ENCODE results near the gene SELENON.

Gene SELENON

GRCh38 chr1:25810341-25811299 lies 10.6 kb downstream of the SELENON start:
- DNase-seq (ENCODE audit: low read depth): no peak

- no peak for DNase-seq (ENCODE audit: low read depth)
Measured at GRCh38 chr1:25811384-25812082, 11.5 kb downstream of the SELENON start.

- no peak for DNase-seq (ENCODE audit: low read depth)
Measured at GRCh38 chr1:25813071-25813733, 13.2 kb downstream of the SELENON start.

DNA sequence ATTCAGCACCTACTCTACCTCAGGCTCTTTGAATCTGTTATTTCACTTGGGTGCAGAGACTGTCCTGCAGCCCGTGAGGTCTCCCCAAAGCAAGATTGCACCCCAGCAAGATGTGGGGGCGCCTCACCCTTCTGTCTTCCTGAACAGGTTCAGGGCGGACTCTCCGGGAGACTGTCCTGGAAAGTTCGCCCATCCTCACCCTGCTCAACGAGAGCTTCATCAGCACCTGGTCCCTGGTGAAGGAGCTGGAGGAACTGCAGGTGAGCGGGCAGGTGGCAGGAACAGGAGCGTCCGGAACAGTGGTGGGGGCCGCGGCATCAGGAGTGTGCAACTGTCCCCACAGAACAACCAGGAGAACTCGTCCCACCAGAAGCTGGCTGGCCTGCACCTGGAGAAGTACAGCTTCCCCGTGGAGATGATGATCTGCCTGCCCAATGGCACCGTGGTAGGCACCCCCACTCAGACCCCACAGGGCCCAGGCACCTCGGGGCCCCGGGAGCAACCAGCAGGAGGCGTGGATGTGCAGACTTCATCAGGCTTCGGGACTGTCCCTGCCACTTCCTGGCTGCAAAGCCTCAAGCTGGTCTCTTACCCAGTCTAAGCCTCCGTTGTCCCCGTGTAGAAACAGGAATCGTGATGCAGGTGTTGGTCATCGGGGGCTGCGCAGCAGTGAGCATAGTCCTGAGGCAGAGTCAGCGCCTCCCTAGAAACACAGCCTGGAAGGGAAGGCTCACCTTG lies 13.9 kb downstream of the SELENON start:
- DNase-seq (ENCODE audit: low read depth): no peak

DNA sequence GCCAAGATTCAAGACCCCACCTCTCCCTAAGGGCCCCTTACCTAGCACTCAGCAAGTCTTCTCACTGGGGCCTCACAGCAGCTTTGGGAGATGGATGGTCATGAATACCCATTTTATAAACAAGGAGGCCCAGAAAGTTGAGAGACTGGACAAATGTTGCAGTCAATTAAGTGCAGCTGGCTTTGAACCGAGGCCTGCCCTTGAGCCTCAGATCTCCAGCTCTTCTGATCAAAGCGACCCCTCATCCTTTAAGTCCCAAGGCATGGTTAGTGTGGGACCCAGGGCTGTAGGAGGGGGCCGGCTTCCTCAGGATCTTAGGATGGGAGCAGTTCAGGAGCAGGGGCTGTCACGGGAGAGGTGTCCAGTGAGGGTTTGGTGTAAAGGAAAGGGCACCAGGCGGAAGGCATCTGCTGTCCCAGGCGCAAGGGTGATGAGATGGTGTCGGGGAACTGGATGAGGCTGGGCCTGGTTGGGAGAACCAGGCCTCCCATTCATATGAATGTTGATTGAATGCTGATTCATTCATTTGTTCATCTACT lies 14.6 kb downstream of the SELENON start:
- no peak for DNase-seq (ENCODE audit: low read depth)

DNA sequence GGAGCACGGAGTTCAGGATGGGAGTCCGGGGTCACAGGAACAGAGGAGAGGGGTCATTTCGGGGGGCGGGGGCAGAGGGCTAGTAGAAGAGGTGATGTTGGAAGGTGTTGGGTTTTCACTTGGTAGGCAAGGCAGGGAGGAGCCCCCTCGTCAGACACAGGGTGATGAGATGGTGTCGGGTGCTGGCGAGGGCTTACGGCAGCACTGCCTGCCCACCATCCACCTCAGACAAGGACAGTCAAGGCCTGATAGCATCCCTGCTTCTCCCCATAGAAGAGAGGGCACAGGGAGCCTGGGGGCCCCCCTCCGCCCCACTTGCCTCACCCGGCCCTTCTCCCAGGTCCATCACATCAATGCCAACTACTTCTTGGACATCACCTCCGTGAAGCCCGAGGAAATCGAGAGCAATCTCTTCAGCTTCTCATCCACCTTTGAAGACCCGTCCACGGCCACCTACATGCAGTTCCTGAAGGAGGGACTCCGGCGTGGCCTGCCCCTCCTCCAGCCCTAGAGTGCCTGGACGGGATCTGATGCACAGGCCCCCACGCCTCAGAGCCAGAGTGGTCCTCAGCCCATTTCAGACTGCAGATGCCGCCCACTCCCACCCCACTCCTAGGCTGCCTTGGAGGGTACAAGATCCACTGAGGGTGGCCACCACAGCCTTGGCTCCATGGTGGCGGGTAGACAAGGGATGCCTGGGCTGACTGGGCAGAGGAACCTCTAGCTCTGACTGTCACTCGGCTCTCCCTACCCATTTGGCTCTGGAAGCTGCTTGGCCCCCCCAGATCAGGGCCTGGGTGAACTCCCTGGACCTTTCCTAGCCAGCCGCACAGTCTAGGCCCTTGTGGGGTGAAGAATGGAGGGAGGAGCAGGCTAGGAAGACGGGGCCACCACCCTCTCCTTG lies 15.5 kb downstream of the SELENON start:
- no peak for DNase-seq (ENCODE audit: low read depth)

GRCh38 chr1:25816112-25816718 lies 16.2 kb downstream of the SELENON start:
- DNase-seq (ENCODE audit: low read depth): no peak

- no peak for DNase-seq (ENCODE audit: low read depth)
Measured at GRCh38 chr1:25817840-25818501, 18.0 kb downstream of the SELENON start.

DNA sequence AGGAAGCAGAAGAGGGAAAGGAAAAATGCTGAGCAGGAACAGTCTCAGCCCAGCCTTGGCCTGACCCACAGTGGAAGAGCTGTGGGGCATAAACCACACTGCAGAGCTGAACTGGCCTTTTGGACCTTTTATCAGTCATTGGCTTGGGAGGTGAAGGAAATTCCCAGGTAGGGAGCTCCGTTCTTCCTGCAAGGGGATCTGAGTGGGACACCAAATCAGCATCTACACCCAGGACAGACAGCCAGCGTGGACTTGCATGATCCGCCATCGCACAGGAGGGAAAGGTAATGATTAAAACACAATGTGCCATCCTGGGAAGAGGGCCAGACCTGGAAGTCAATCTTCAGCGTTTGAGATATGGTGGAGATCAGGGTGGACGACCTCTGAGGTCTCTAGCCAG lies 18.6 kb downstream of the SELENON start:
- no peak for DNase-seq (ENCODE audit: low read depth)

GRCh38 chr1:25819491-25820246 lies 19.7 kb downstream of the SELENON start, which contains the start of gene MTFR1L:
Gene MTFR1L, plus strand, starts transcription at chr1:25819954. Its CDS starts 3,151 bp downstream, at chr1:25823105.
- no peak for DNase-seq (ENCODE audit: low read depth)

DNA sequence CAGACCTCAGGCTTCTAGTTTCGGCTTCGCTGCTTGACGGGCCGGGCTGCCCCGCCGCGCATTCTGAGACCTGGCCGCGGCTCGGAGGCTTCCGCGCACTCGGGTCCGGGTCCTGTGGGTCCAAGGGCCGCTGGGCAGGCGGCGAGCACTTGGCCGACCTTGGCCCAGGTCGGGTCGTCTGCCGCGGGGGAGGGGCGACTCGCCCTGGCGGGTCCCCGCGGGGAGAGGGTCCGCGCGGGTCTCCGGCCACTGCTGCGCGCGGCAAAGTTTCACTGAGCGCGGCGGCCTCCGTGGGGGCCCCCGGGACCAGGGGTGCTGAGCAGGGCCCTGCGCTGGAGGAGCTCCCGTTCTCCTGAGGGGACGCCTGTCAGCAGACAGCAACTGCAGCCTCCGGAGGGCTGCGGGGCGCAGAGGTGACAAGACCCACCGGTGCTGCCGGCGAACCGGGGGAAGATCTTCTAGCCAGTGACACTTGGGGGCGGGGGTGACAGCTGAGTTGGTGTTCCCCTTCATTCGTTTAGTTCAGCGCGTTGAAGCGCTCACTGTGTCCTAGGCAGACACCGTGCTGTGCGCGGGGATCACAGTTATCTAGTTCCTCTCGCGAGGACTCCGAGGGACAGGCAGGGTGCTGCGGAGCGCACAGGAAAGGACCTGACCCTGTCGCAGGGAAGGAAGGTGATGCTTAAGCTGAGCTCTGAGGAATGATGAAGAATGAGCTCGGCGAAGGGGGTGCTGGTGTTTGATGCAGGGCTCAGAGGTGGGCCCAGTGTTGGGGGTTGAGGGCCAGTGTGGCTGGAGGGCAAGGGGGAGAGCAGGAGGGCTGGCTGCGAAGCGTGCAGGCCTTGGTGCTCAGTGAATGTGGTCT lies 20.5 kb downstream of the SELENON start:
- no peak for DNase-seq (ENCODE audit: low read depth)

DNA sequence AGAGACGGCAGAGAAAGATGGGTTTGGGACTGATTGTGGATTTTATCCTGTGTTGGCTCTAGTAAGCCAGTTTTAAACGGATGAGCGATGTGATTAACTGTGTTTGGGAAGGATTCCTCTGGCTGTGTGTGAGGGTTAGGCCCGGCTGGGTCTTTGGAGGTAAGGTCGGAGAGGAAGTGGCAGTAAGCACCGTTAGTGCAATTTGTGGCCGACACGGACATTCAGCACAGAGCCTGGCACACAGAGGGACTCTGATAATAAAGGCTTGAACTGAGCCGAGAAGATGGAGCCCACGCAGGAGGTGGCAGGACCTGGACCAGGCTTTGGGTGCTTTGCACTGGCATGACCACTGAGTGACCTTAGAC lies 21.1 kb downstream of the SELENON start:
- DNase-seq (ENCODE audit: low read depth): no peak

- no peak for DNase-seq (ENCODE audit: low read depth)
Measured at GRCh38 chr1:25821630-25822091, 21.7 kb downstream of the SELENON start.

DNA sequence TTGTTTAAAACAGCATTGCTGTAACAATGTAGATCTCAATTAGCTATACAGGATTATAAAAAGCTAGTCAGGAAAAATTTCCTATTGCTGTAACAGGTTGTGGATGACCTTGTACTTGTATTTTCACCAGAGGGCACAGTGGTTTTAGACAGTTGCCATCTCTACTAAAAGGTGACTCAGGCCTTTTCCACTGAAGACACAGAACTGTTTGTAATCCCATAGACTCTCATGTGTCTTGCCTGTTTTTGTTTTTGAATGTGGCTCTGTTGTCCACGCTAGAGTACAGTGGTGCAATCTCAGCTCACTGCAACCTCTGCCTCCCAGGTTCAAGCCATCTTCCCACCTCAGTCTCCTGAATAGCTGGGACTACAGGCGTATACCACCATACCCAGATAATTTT lies 25.6 kb downstream of the SELENON start:
- DNase-seq (ENCODE audit: low read depth): no peak

GRCh38 chr1:25826571-25826970 lies 26.6 kb downstream of the SELENON start:
- no peak for DNase-seq (ENCODE audit: low read depth)

DNA sequence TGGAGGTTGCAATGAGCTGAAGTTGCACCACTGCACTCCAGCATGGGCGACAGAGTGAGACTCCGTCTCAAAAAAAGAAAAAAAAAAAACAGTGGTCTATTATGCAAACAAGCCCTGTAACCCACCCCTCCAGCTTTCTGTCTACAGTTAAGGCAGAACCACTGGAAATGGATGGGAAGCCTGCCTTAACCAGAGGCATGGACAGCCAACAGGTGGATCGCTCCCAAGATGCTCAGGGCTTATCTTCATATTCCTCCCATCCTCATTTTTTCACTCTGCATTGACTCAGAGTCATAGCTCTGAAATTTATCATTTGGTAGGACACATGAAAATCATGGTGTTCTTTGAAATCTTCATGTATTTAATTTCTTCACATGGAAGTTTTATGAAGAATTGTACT lies 28.5 kb downstream of the SELENON start:
- DNase-seq (ENCODE audit: low read depth): no peak

- no peak for DNase-seq (ENCODE audit: low read depth)
Measured at GRCh38 chr1:25829046-25829445, 29.1 kb downstream of the SELENON start.
